SK-N-SH (cell line): ENCODE data around the gene CELSR3. TPM values are rescaled to one million over a fixed set of nuclear protein-coding genes. Genes with fewer than 3 reads are reported as not detected.
A peak's percentile ranks its signal among the peaks of the same experiment; 100 is the strongest.

Experiments used
- CTCF ChIA-PET: fragments of 300-600, 350-600 bp; formaldehyde crosslinking; extraction: SDS; loops from one replicate; lab custom pipeline; 2021; lab: Yijun Ruan, JAX
- POLR2A ChIA-PET: fragments of 350-600 bp; sonication (Branson Sonifier 250); formaldehyde crosslinking; extraction: SDS; loops from one replicate; lab custom pipeline; 2020; ENCODE audit warnings: antibody characterized with exemption, inconsistent platforms; lab: Yijun Ruan, JAX
- DNase-seq: peaks from one replicate; pipeline ENCODE4 v3.0.0; 2012
- H2AFZ ChIP-seq: fragments of 200-600 bp; sonication (generic); 2 replicates; pipeline ENCODE4 v1.8.1; 2016; ENCODE audit warnings: antibody characterized with exemption, mild to moderate bottlenecking, low read depth
- H3F3A ChIP-seq: fragments of 200-600 bp; sonication (generic); replicated peaks from 2 replicates; pipeline ENCODE3; 2016; ENCODE audit warnings: antibody characterized with exemption, mild to moderate bottlenecking; ENCODE audit not compliant: insufficient read depth
- H3K27ac ChIP-seq, 2 experiments: fragments of 200-500 bp in 1 of 2; fragments of 200-600 bp in 1 of 2; sonication (Bioruptor generic) in 1 of 2; sonication (generic), shearing (Covaris generic) in 1 of 2; 2 replicates each; pipeline versions ENCODE4 v1.5.1 to v1.6.1; 2014 to 2016; ENCODE audit warnings: low read depth in 2 of 2, inconsistent platforms in 1 of 2, low read length in 1 of 2, mild to moderate bottlenecking in 1 of 2, mixed read lengths in 1 of 2
- H3K27me3 ChIP-seq: fragments of 200-600 bp; sonication (generic), shearing (Covaris generic); 2 replicates; pipeline ENCODE4 v1.6.1; 2016; ENCODE audit warnings: mixed run types; ENCODE audit not compliant: insufficient read depth
- H3K36me3 ChIP-seq, 2 experiments: fragments of 200-500 bp in 1 of 2; fragments of 200-600 bp in 1 of 2; sonication (Bioruptor generic) in 1 of 2; sonication (generic) in 1 of 2; replicated peaks in 1 of 2; 2 replicates each; pipeline versions ENCODE3 to v1.5.1; 2014 to 2016; ENCODE audit warnings: low read length in 1 of 2, mild to moderate bottlenecking in 1 of 2; ENCODE audit not compliant: insufficient read depth in 2 of 2, control insufficient read depth in 1 of 2
- H3K4me1 ChIP-seq, 2 experiments: fragments of 200-500 bp in 1 of 2; fragments of 200-600 bp in 1 of 2; sonication (Bioruptor generic) in 1 of 2; sonication (generic), shearing (Covaris generic) in 1 of 2; 2 replicates each; pipeline versions ENCODE4 v1.5.1 to v1.6.1; 2014 to 2016; ENCODE audit warnings: low read depth in 1 of 2, low read length in 1 of 2, mixed run types in 1 of 2; ENCODE audit not compliant: insufficient read depth in 2 of 2, control insufficient read depth in 1 of 2
- H3K4me2 ChIP-seq: fragments of 200-600 bp; sonication (generic), shearing (Covaris generic); 2 replicates; pipeline ENCODE4 v1.6.1; 2017; ENCODE audit warnings: mixed run types
- H3K4me3 ChIP-seq, 2 experiments: fragments of 200-500 bp in 1 of 2; fragments of 200-600 bp in 1 of 2; sonication (Bioruptor generic) in 1 of 2; sonication (generic), shearing (Covaris generic) in 1 of 2; 2 replicates each; pipeline versions ENCODE4 v1.5.1 to v1.8.1; 2014 to 2016; ENCODE audit warnings: low read depth in 2 of 2, inconsistent platforms in 1 of 2, low read length in 1 of 2, mild to moderate bottlenecking in 1 of 2, mixed read lengths in 1 of 2, moderate library complexity in 1 of 2
- H3K79me2 ChIP-seq: fragments of 200-600 bp; sonication (generic); 2 replicates; pipeline ENCODE4 v1.8.1; 2017; ENCODE audit warnings: mild to moderate bottlenecking; ENCODE audit not compliant: insufficient read depth
- H3K9ac ChIP-seq: fragments of 200-600 bp; sonication (generic); 2 replicates; pipeline ENCODE4 v1.6.1; 2017; ENCODE audit warnings: mixed run types
- H3K9me2 ChIP-seq: fragments of 200-600 bp; sonication (generic); 2 replicates; pipeline ENCODE4 v1.6.1; 2017; ENCODE audit warnings: mixed run types
- H3K9me3 ChIP-seq: fragments of 200-600 bp; sonication (generic); 2 replicates; pipeline ENCODE4 v1.6.1; 2017; ENCODE audit warnings: mixed run types, mild to moderate bottlenecking, moderate library complexity
- H4K20me1 ChIP-seq: fragments of 200-600 bp; sonication (generic); 2 replicates; pipeline ENCODE4 v1.6.1; 2017; ENCODE audit warnings: mild to moderate bottlenecking, mixed run types; ENCODE audit not compliant: insufficient read depth
- CHD2 ChIP-seq: fragments of 150-350 bp; IDR thresholded peaks from 2 replicates; pipeline ENCODE4 v1.6.1; 2018; ENCODE audit warnings: low read length; ENCODE audit not compliant: partially characterized antibody
- EP300 ChIP-seq, 2 experiments: IDR thresholded peaks; 2 replicates each; pipeline versions ENCODE4 v1.4.0 to v1.6.1; 2012; ENCODE audit warnings: borderline replicate concordance in 1 of 2, low read depth in 1 of 2, low read length in 1 of 2
- EZH2phosphoT487 ChIP-seq: fragments of 200-600 bp; sonication (generic); IDR thresholded peaks from 2 replicates; pipeline ENCODE4 v1.6.1; 2017; ENCODE audit warnings: low read depth, mixed run types, mild to moderate bottlenecking, antibody characterized with exemption, moderate library complexity, borderline replicate concordance
- FOSL2 ChIP-seq: IDR thresholded peaks from 2 replicates; pipeline ENCODE4 v1.4.0; 2012; ENCODE audit warnings: low read depth, mild to moderate bottlenecking, moderate library complexity, borderline replicate concordance
- JUND ChIP-seq: IDR thresholded peaks from 2 replicates; pipeline ENCODE4 v1.4.0; 2012
- MEF2A ChIP-seq: IDR thresholded peaks from 2 replicates; pipeline ENCODE4 v1.4.0; 2012; ENCODE audit warnings: low read depth, borderline replicate concordance
- NRF1 ChIP-seq: IDR thresholded peaks from 2 replicates; pipeline ENCODE4 v1.6.1; 2012; ENCODE audit warnings: low read depth, mild to moderate bottlenecking, low read length
- POLR2AphosphoS5 ChIP-seq: IDR thresholded peaks from 2 replicates; pipeline ENCODE4 v1.6.1; 2012; ENCODE audit warnings: low read depth, low read length
- RAD21 ChIP-seq: IDR thresholded peaks from 2 replicates; pipeline ENCODE4 v1.6.1; 2012; ENCODE audit warnings: mild to moderate bottlenecking, low read length
- RFX5 ChIP-seq: IDR thresholded peaks from 2 replicates; pipeline ENCODE4 v1.6.1; 2012; ENCODE audit warnings: mild to moderate bottlenecking, improper control_type of control experiment, low read length
- RXRA ChIP-seq: IDR thresholded peaks from 2 replicates; pipeline ENCODE4 v1.4.0; 2012; ENCODE audit warnings: low read depth, mild to moderate bottlenecking, borderline replicate concordance
- SIN3A ChIP-seq: IDR thresholded peaks from 2 replicates; pipeline ENCODE4 v1.6.1; 2012; ENCODE audit warnings: low read depth, mild to moderate bottlenecking, low read length, moderate library complexity, borderline replicate concordance
- SMC3 ChIP-seq: IDR thresholded peaks from 2 replicates; pipeline ENCODE4 v1.6.1; 2012; ENCODE audit warnings: low read depth, low read length, improper control_type of control experiment
- TAF1 ChIP-seq: IDR thresholded peaks from 2 replicates; pipeline ENCODE4 v1.6.1; 2012; ENCODE audit warnings: low read depth, mild to moderate bottlenecking, low read length, moderate library complexity, borderline replicate concordance
- WGBS: methylation state at CpG from one replicate; pipeline ENCODE4 v1.1.6; 2017; ENCODE audit warnings: low lambda C conversion rate; 5-methylcytosine and 5-hydroxymethylcytosine counted together
- polyA plus RNA-seq, 3 experiments: library from polyadenylated mRNA; depleted of rRNA; stranded (reverse); fragments of >200 nt; gene quantifications; 2 replicates each; pipeline ENCODE4 v1.2.3, GENCODE V29; 2012
- TF ChIP-seq, protein P1 (sequence below): fragments of 200-600 bp; sonication (generic); IDR thresholded peaks from 2 replicates; pipeline ENCODE4 v1.6.1; 2017; ENCODE audit warnings: antibody characterized with exemption, mild to moderate bottlenecking, moderate library complexity
- TF ChIP-seq, protein P2 (sequence below): IDR thresholded peaks from 2 replicates; pipeline ENCODE4 v1.4.0; 2012; ENCODE audit warnings: low read depth, borderline replicate concordance
- TF ChIP-seq, protein P3 (sequence below): fragments of 150-350 bp; IDR thresholded peaks from 2 replicates; pipeline ENCODE4 v1.6.1; 2017; ENCODE audit warnings: antibody characterized with exemption, low read length, low read depth, borderline replicate concordance
- TF ChIP-seq, protein P4 (sequence below): IDR thresholded peaks from 2 replicates; pipeline ENCODE4 v1.6.1; 2012; ENCODE audit warnings: mild to moderate bottlenecking, low read depth, low read length, moderate library complexity

Gene CELSR3
- polyA plus RNA-seq, 1 of the 3 experiments (the other 2 are of a cell fraction): 11.7 TPM

DNA sequence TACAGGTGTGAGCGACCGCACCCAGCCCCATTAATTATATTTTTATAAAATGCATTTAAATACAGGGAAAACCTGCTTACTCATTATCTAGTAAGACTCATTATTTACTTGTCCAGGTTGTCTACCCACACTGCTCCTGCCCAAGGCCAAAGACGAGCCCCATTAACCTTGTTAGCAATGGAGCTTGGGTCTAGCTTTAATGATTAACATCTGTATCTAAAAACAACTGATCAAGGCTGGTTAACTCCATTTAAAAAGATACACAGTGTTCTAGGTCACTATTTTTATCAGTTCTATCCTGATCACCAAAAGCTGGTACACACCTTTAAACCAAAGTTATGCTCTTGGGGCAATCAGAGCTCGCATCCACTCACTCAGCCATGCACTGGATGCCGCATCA, 33.5 kb upstream of the CELSR3 start:
- no peak overlapping the region for H2AFZ ChIP-seq
- peak overlapping the region in 1 of 2 experiments; percentile 33; a peak in 1 of 4 replicates for H3K27ac ChIP-seq
- H3K27me3 ChIP-seq: no peaks in the 10 kb centered on the region
- peaks cover 63 to 64% of the 10 kb centered on the region in 2 experiments for H3K36me3 ChIP-seq
- no peaks in the 10 kb centered on the region for H3K9me2 ChIP-seq
- H3K9ac ChIP-seq: no peak overlapping the region
- no peak for DNase-seq
- H3K4me3 ChIP-seq: no peak overlapping the region
- peaks cover 21 to 26% of the 10 kb centered on the region in 2 experiments; a peak in 3 of 4 replicates for H3K4me1 ChIP-seq
- H3K9me3 ChIP-seq: no peaks in the 10 kb centered on the region
- WGBS: 92% methylated on average over 5 of the region's 5 CpGs
- H3F3A ChIP-seq: peaks cover 52% of the 10 kb centered on the region
- CTCF ChIA-PET: interaction anchor here (1.0 to 3.4 kb wide), 4 partner anchors 10 to 44 kb away, joined by 3 to 14 read pairs (median 7); partner anchors contain the start of genes IP6K2 and NCKIPSD
- no peak overlapping the region for H3K4me2 ChIP-seq
- peaks cover 95% of the 10 kb centered on the region for H3K79me2 ChIP-seq
- TF ChIP-seq, protein P1, sequence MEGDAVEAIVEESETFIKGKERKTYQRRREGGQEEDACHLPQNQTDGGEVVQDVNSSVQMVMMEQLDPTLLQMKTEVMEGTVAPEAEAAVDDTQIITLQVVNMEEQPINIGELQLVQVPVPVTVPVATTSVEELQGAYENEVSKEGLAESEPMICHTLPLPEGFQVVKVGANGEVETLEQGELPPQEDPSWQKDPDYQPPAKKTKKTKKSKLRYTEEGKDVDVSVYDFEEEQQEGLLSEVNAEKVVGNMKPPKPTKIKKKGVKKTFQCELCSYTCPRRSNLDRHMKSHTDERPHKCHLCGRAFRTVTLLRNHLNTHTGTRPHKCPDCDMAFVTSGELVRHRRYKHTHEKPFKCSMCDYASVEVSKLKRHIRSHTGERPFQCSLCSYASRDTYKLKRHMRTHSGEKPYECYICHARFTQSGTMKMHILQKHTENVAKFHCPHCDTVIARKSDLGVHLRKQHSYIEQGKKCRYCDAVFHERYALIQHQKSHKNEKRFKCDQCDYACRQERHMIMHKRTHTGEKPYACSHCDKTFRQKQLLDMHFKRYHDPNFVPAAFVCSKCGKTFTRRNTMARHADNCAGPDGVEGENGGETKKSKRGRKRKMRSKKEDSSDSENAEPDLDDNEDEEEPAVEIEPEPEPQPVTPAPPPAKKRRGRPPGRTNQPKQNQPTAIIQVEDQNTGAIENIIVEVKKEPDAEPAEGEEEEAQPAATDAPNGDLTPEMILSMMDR: no peak
- TF ChIP-seq, protein P2, sequence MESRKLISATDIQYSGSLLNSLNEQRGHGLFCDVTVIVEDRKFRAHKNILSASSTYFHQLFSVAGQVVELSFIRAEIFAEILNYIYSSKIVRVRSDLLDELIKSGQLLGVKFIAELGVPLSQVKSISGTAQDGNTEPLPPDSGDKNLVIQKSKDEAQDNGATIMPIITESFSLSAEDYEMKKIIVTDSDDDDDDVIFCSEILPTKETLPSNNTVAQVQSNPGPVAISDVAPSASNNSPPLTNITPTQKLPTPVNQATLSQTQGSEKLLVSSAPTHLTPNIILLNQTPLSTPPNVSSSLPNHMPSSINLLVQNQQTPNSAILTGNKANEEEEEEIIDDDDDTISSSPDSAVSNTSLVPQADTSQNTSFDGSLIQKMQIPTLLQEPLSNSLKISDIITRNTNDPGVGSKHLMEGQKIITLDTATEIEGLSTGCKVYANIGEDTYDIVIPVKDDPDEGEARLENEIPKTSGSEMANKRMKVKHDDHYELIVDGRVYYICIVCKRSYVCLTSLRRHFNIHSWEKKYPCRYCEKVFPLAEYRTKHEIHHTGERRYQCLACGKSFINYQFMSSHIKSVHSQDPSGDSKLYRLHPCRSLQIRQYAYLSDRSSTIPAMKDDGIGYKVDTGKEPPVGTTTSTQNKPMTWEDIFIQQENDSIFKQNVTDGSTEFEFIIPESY: no peak
- TF ChIP-seq EP300 (IDR thresholded peaks at IDR 0.05; ENCODE audit: borderline replicate concordance in 1 of 2, low read depth in 1 of 2, low read length in 1 of 2): no peak
- no peak for TF ChIP-seq MEF2A
- TF ChIP-seq FOSL2: no peak
- TF ChIP-seq NRF1: no peak
- TF ChIP-seq RXRA: no peak
- no peak for TF ChIP-seq CHD2
- TF ChIP-seq SIN3A: no peak
- TF ChIP-seq, protein P3, sequence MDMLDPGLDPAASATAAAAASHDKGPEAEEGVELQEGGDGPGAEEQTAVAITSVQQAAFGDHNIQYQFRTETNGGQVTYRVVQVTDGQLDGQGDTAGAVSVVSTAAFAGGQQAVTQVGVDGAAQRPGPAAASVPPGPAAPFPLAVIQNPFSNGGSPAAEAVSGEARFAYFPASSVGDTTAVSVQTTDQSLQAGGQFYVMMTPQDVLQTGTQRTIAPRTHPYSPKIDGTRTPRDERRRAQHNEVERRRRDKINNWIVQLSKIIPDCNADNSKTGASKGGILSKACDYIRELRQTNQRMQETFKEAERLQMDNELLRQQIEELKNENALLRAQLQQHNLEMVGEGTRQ: no peak
- TF ChIP-seq SMC3: no peak
- TF ChIP-seq TAF1: no peak
- TF ChIP-seq JUND: no peak
- TF ChIP-seq, protein P4, sequence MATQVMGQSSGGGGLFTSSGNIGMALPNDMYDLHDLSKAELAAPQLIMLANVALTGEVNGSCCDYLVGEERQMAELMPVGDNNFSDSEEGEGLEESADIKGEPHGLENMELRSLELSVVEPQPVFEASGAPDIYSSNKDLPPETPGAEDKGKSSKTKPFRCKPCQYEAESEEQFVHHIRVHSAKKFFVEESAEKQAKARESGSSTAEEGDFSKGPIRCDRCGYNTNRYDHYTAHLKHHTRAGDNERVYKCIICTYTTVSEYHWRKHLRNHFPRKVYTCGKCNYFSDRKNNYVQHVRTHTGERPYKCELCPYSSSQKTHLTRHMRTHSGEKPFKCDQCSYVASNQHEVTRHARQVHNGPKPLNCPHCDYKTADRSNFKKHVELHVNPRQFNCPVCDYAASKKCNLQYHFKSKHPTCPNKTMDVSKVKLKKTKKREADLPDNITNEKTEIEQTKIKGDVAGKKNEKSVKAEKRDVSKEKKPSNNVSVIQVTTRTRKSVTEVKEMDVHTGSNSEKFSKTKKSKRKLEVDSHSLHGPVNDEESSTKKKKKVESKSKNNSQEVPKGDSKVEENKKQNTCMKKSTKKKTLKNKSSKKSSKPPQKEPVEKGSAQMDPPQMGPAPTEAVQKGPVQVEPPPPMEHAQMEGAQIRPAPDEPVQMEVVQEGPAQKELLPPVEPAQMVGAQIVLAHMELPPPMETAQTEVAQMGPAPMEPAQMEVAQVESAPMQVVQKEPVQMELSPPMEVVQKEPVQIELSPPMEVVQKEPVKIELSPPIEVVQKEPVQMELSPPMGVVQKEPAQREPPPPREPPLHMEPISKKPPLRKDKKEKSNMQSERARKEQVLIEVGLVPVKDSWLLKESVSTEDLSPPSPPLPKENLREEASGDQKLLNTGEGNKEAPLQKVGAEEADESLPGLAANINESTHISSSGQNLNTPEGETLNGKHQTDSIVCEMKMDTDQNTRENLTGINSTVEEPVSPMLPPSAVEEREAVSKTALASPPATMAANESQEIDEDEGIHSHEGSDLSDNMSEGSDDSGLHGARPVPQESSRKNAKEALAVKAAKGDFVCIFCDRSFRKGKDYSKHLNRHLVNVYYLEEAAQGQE: no peak
- TF ChIP-seq POLR2AphosphoS5: no peak
- TF ChIP-seq RFX5: no peak
- TF ChIP-seq RAD21: no peak
- no peak for TF ChIP-seq EZH2phosphoT487
- POLR2A ChIA-PET: interaction anchor here (0.6 to 1.0 kb wide), 2 partner anchors 21 to 490 kb away, joined by 3 read pairs; partner anchors contain the start of gene IP6K2
- H4K20me1 ChIP-seq: peaks cover 96% of the 10 kb centered on the region
